NCI-H748 (cell line): ENCODE data around the gene ACADS.

Experiments used
- DNase-seq: peaks from one replicate; lab custom pipeline; 2025; ENCODE audit not compliant: unreplicated experiment; lab: John Stamatoyannopoulos, UW

Gene ACADS

GRCh38 chr12:120700886-120701285 is 24.7 kb upstream of the ACADS start:
- no peak for DNase-seq

GRCh38 chr12:120702637-120703036 is 23.0 kb upstream of the ACADS start:
- DNase-seq, result peak; percentile 55

DNA sequence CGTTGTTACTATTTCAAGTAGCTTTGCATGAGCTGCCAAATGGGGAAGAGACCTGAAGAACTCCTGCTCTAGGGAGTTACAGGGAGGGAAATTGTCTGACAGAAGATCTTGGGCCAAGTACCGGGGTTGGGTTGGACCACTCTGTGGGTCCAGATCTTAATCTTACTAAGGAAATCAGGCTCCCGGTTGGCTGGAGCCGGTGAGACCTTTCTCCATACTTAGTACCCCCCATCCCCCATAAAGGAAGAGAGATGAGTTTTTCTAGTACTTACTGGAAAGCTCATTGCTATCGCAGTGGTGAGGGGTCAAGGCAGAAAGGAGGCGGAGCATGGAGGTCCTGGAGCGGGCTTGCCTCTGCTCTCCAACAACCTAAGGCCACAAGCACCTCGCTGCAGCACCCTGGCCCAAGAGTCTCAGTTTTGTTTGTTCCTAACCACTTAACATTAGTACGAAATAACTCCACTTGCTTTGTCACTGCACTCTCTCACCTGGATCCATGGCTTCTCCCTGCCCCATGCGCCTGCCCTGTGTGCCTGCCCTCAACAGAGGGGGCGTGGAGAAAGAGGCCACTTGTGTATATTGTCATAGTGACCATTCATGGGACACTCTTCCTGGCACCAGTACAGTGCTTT is 22.2 kb upstream of the ACADS start:
- no peak for DNase-seq

GRCh38 chr12:120705618-120706017 is 20.0 kb upstream of the ACADS start:
- DNase-seq, result no peak

- no peak for DNase-seq
These were observed 19.6 kb upstream of the ACADS start for GRCh38 chr12:120706029-120706428.

DNA sequence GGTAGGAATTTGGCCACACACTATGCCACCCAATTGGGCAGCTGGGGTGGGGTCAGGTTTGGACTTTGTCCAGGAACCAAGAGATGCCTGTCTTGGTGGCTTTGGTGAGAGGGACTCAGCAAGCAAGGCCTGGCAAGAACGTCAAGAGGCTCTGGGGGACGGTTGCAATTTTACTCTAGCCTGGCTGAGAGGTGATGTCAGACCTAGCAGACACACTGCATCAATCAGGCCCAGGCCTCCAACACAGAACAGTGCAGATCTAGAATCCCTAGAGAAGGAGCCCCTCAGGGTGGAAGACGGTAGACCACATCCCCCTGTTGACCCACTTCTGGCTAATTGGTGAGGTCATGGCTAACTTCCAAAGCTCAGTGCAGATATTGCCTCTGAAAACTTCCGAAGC is 17.0 kb upstream of the ACADS start:
- no peak for DNase-seq

DNA sequence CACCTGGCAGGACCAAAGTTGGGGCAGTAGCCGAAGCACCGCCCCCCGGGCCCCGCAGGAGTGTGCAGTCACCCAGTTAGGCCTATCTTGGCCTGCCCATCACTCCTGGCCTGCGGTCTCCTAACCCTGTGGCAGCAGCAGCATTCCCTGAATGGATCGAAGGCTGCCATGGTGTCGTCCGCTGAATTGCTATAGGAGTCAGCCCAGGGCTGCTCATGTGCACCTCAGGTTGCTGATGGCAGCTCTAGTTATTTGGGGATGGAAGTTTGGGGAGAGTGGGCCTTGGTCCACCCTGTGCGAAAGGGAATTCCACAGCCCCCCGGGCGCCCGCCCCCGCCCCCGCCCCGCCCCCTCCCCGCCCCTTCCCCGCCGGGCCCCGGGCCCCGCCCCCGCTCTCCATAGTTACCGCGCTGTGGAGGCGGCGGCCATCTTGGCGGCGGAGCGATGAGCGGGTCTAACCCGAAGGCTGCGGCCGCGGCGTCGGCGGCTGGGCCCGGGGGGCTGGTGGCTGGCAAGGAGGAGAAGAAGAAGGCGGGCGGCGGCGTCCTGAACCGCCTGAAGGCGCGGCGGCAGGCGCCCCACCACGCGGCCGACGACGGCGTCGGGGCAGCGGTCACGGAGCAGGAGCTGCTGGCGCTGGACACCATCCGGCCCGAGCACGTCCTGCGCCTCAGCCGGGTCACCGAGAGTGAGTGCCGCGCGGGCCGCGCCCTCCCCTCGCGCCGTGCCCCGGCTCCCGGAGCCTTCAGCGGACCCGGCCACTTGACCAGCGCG is 15.4 kb upstream of the ACADS start, which contains the start of gene UNC119B:
Gene UNC119B (plus strand): TSS at position 428 of the 774 bp plus-strand sequence. CDS start 17 bp downstream, at position 445.
- peak; percentile 73 for DNase-seq

DNA sequence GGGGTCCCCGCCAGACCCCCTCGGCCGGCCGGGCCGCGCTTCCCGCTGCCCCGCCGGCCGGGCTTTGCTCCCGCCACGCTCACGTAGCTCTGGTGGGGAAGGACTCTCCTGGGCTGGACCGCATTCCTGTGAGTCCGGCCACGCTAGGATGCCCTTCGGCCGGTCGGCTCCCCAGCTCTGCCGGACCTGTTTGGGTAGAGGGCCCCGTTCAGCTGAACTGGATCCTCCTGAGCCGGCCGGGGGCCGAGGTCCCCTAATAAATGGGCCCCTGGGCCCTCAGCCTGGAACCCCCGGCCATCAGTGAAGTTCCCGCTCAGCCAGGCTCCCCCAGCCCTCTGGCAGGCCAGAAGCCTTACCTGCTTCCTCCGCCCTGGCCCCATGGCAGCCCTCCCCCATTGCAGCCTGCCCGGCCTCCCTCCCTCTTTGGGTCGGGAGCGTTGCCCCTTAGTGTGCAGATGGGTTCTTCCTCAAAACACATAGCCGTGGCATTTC is 14.8 kb upstream of the ACADS start:
- DNase-seq, result peak; percentile 47

GRCh38 chr12:120711411-120711810 is 14.2 kb upstream of the ACADS start:
- DNase-seq, result peak; percentile 10

GRCh38 chr12:120712610-120713009 is 13.0 kb upstream of the ACADS start:
- DNase-seq, result no peak

GRCh38 chr12:120713861-120714482 is 11.7 kb upstream of the ACADS start:
- DNase-seq, result peak; percentile 77

DNA sequence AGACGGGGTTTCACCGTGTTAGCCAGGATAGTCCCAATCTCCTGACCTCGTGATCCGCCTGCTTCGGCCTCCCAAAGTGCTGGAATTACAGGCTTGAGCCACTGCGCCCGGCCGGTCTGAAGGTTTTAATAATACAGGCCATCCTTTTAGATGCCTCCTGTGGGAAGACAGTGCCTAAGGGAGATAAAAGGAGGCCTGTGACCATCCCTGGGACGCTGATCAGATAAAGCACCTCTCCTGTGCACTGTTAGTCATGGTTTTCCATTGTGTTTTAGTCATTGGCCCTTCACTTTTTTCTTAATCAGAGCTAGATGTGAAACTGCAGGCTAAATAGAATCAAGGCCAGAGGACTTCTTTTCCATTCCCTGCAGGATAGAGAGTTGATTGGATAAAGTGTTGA is 7.6 kb upstream of the ACADS start:
- DNase-seq, result no peak

- no peak for DNase-seq
These were observed 6.6 kb upstream of the ACADS start for GRCh38 chr12:120719072-120719471.

DNA sequence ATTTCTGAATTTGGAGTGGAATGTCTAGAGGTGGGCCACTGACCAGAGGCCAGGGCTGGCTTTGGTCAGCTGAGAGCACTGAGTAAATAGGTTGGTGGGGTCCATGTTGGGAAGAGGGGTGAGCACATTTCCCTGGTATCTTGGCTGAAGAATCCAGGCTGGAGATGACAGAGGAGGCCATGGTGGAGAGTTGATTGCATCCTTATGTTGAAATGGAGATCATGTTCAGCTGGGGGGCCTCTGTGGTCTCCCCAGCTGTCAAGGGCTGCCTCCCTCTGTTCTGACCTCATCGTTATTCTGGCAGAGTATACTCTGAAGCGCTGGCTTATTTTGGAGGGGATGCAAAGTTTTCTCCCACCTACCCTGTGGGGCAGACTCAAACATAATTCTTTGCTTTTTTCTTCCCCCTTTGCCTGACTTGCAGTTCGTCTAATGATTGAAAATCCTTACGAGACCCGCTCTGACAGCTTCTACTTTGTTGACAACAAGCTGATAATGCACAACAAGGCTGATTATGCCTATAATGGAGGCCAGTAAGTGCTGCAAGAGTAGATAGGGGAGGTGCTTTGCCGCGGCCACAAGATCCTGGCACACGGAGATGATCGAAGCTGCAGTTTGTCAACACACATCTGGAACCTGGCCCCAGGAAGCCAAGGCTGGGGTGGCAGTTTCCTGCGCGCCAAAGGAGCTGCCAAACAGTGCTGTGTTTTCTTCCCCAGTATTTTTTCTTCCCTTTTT is 6.0 kb upstream of the ACADS start:
- no peak for DNase-seq

DNA sequence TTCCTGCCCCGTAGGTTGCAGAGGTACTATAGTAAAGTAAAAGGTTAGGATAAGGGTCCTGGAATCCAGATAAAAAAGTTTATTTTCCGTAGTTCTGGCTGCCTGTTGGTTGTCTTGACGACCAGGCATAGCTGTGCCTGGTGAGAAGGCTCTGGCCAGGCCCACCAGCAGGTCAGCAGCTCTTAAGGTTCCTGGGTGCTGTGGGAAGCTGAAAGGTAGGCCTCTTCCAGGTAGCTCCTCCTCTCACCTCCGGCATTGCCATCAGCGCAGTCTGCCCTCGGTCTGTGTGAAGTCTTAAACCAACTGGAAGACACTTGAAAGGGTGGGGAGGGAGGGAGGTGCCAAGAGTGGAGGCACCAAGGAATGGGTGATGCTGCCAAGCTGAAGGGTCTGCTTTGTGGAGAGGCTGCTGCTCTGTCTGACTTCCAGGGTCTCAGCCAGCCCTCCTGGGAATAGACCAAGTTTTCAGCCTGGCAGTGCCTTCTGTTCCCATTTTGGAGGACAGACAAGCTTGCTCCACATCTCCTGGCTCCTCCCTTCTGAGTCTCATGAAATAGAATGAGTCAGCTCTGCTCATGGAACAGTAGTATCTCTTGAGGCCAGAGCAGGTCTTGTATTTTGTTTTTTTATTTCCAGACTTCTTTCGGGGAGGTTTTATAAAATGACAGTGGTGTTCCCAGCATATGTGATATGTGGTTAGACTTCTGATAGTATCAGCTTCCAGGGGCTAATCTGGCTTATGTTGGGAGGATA is 5.2 kb upstream of the ACADS start:
- no peak for DNase-seq

- DNase-seq, result no peak
These were observed 4.4 kb upstream of the ACADS start for GRCh38 chr12:120720987-120721801.

- no peak for DNase-seq
These were observed 3.8 kb upstream of the ACADS start for GRCh38 chr12:120721866-120722265.

- no peak for DNase-seq
These were observed 2.8 kb upstream of the ACADS start for GRCh38 chr12:120722784-120723183.

DNA sequence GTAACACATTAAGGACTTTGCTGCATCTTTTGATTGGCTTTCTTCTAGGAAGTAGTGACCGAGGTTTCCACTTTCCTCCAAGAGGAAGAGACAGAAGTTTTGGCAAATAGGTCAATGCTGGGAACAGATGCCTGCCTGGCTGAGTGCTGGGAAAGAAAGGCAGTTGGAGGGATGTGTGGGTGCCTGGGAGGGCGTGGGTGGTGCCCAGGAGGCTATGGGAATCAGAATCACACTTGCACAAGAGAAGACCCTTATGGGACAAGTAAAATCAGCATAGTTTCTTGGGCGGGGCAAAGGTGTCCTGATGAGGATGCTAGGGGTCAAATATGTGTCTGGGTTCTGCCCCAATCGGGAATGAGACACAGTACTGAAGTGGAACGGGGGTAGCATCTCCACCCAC is 906 bp upstream of the ACADS start:
- DNase-seq, result no peak
